ENCODE data around the gene PEX11B. TPM values are rescaled to one million over a fixed set of nuclear protein-coding genes. Genes with fewer than 3 reads are reported as not detected.

The PEX11B gene
- total and polyA plus RNA-seq, 2 of the 8 experiments (the other 6 are each of a cell fraction or from before 2014, with no cell fraction given), result 9.1 to 15.1 TPM

- no peaks in the 10 kb centered on the region for H4K20me1 ChIP-seq (replicated peaks in 1 of 2; ENCODE audit: control insufficient read depth in 1 of 2, insufficient read depth in 2 of 2, low read length in 2 of 2)
- peaks cover 0 to 6% (median 2%) of the 10 kb centered on the region in 4 experiments; a peak in 4 of 7 replicates for H3K4me1 ChIP-seq (replicated peaks in 1 of 4; ENCODE audit: control insufficient read depth in 3 of 4, insufficient read depth in 4 of 4, low read length in 3 of 4)
- no peaks in the 10 kb centered on the region for H3K23me2 ChIP-seq (ENCODE audit: low read depth, low read length)
- H2BK20ac ChIP-seq (ENCODE audit: low read length), result no peak overlapping the region
- H3K4ac ChIP-seq (replicated peaks; ENCODE audit: insufficient read length, low read depth, low read length), result no peak overlapping the region
- H3K23ac ChIP-seq (ENCODE audit: insufficient read length), result no peak overlapping the region
- ChIA-PET POLR2A (ENCODE audit: partially characterized antibody) (interaction anchor here (1.2 to 1.7 kb wide), 4 partner anchors 26 to 110 kb away, joined by 3 to 5 read pairs (median 3); no protein-coding TSS in a partner anchor), CTCF (ENCODE audit: partially characterized antibody) (interaction anchor here (0.9 to 2.1 kb wide), 5 partner anchors 15 to 69 kb away, joined by 3 to 5 read pairs (median 4); partner anchors contain the start of gene RBM8A)
- no peak overlapping the region for H4K8ac ChIP-seq (ENCODE audit: extremely low read depth, insufficient read depth, low read length)
- no peaks in the 10 kb centered on the region for H3K36me3 ChIP-seq (ENCODE audit: control insufficient read depth in 2 of 4, insufficient read depth in 4 of 4, low read length in 3 of 4)
- no peak overlapping the region for H2AFZ ChIP-seq (ENCODE audit: low read length)
- H3K18ac ChIP-seq (ENCODE audit: extremely low read depth, low read length), result no peak overlapping the region
- no peaks in the 10 kb centered on the region for H3K79me1 ChIP-seq (ENCODE audit: low read depth, low read length)
- no peak overlapping the region for H3K4me2 ChIP-seq (ENCODE audit: insufficient read depth in 1 of 2, low read depth in 2 of 2, low read length in 2 of 2)
- no peak overlapping the region for H2BK15ac ChIP-seq (ENCODE audit: low read length)
- H3K14ac ChIP-seq (ENCODE audit: insufficient read length), result no peak overlapping the region
- no peak overlapping the region for H3K27ac ChIP-seq (ENCODE audit: low read depth, low read length)
- H3K9me3 ChIP-seq (ENCODE audit: insufficient read depth in 2 of 2, low read depth in 1 of 2, low read length in 1 of 2), result no peaks in the 10 kb centered on the region
- 94% methylated on average over 6 of the region's 6 CpGs; no CpG with 5 or more reads in 1 of the 2 experiments for WGBS, 2 experiments (ENCODE audit: extremely low coverage in 1 of 2, insufficient coverage in 1 of 2, insufficient read length in 1 of 2, insufficient replicate concordance in 2 of 2, low coverage in 1 of 2, low lambda C conversion rate in 2 of 2, missing lambda C conversion rate in 1 of 2)
- H2AK5ac ChIP-seq (ENCODE audit: low read depth, low read length), result no peak overlapping the region
- H3K56ac ChIP-seq (replicated peaks; ENCODE audit: insufficient read length, low read depth, low read length), result no peak overlapping the region
- no peaks in the 10 kb centered on the region for H3K79me2 ChIP-seq (ENCODE audit: control insufficient read depth in 1 of 2, insufficient read depth in 2 of 2, low read length in 2 of 2)
- no peak overlapping the region for H4K91ac ChIP-seq (replicated peaks; ENCODE audit: insufficient read length, low read length)
- H3K9ac ChIP-seq (replicated peaks in 1 of 4; ENCODE audit: extremely low read depth in 1 of 4, low read depth in 3 of 4, low read length in 3 of 4), result no peak overlapping the region
- no peak overlapping the region for H4K5ac ChIP-seq (ENCODE audit: insufficient read length, low read depth, low read length)
- no peaks in the 10 kb centered on the region for H3K27me3 ChIP-seq (replicated peaks in 1 of 4; ENCODE audit: control insufficient read depth in 3 of 4, extremely low read depth in 1 of 4, insufficient read depth in 3 of 4, low read length in 3 of 4)
- no peak overlapping the region for H2BK120ac ChIP-seq (replicated peaks; ENCODE audit: low read depth, low read length)
- H3K4me3 ChIP-seq (ENCODE audit: extremely low read depth in 1 of 4, insufficient read depth in 2 of 4, low read depth in 3 of 4, low read length in 4 of 4), result no peak overlapping the region
- no peak for DNase-seq (ENCODE audit: low read depth in 1 of 2, low spot score in 2 of 2)
- no peak overlapping the region for H2BK5ac ChIP-seq (ENCODE audit: low read depth, low read length)
- no peak for FAIRE-seq
- TF ChIP-seq ZNF274 (IDR thresholded peaks at IDR 0.05; ENCODE audit: borderline replicate concordance, extremely low read depth, low read length), result no peak
- no peak for TF ChIP-seq EGR1 (IDR thresholded peaks at IDR 0.05; ENCODE audit: borderline replicate concordance, low read depth, low read length)
- TF ChIP-seq JUN (IDR thresholded peaks at IDR 0.05; ENCODE audit: low read depth, low read length), result no peak
- no peak for TF ChIP-seq POLR2AphosphoS5 (IDR thresholded peaks at IDR 0.05; ENCODE audit: low read depth, low read length)
- no peak for TF ChIP-seq GTF2F1 (IDR thresholded peaks at IDR 0.05; ENCODE audit: borderline replicate concordance, low read depth, low read length)
- TF ChIP-seq EP300 (IDR thresholded peaks at IDR 0.05; ENCODE audit: borderline replicate concordance in 1 of 2, low read depth in 2 of 2, low read length in 2 of 2), result no peak
- no peak for TF ChIP-seq RAD21 (IDR thresholded peaks at IDR 0.05 in 1 of 2, conservative IDR thresholded peaks at IDR 0.05 in 1 of 2; ENCODE audit: low read depth in 2 of 2, low read length in 2 of 2)
- TF ChIP-seq EZH2 (IDR thresholded peaks at IDR 0.05; ENCODE audit: low read depth, low read length, severe bottlenecking), result no peak
- TF ChIP-seq CREB1 (IDR thresholded peaks at IDR 0.05), result no peak
- TF ChIP-seq ATF3 (IDR thresholded peaks at IDR 0.05; ENCODE audit: insufficient read depth, low read depth, low read length), result no peak
- H2BK12ac ChIP-seq (ENCODE audit: low read depth, low read length), result no peak overlapping the region
Observed at GRCh38 chr1:145942871-145943270, 24.4 kb upstream of the PEX11B start.
